HG03045 (cell line): ENCODE data around the gene SLC17A1.
"Not testable (repeated sequence)": the region's sequence is repeated elsewhere in the genome, so short reads cannot be mapped to it uniquely, and the experiment has no call there.

Experiments
- ATAC-seq: cut with Tn5 transposase; IDR thresholded peaks from one replicate; pipeline ENCODE4 v1.9.1; 2021; ENCODE audit warnings: mild to moderate bottlenecking, moderate library complexity; ENCODE audit not compliant: unreplicated experiment

The SLC17A1 gene

DNA sequence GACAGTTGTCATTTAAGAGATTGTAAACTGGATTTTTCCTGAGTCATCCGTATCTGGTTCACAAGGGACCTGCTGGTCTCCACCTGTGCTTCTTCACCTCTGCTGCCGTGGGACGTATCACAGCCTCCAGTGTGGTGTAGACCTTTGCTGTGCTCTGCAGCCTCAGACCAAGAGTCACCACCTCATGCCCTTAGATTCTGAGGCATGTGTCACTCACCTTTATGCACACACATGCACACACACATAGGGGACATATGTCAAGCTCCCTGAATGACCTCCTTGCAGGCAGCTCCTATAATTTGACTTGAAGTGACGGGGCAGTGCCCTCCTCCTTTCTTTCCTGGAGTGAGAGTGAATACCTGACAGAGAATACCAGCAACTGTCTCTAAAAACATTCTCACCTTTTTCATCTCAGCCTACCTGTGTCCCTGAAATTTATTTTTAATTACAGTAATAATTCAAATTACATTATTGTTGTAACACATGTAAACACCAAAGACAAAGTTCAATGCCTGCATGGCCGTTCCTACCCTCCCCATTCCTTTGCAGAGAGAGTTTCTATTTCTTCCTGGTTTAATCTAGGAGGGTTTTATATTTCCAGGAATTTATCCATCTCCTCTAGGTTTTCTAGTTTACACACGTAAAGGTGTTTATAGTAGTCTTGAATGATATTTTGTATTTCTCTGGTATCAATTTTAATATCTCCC lies 73.8 kb downstream of the SLC17A1 start:
- no peak for ATAC-seq

DNA sequence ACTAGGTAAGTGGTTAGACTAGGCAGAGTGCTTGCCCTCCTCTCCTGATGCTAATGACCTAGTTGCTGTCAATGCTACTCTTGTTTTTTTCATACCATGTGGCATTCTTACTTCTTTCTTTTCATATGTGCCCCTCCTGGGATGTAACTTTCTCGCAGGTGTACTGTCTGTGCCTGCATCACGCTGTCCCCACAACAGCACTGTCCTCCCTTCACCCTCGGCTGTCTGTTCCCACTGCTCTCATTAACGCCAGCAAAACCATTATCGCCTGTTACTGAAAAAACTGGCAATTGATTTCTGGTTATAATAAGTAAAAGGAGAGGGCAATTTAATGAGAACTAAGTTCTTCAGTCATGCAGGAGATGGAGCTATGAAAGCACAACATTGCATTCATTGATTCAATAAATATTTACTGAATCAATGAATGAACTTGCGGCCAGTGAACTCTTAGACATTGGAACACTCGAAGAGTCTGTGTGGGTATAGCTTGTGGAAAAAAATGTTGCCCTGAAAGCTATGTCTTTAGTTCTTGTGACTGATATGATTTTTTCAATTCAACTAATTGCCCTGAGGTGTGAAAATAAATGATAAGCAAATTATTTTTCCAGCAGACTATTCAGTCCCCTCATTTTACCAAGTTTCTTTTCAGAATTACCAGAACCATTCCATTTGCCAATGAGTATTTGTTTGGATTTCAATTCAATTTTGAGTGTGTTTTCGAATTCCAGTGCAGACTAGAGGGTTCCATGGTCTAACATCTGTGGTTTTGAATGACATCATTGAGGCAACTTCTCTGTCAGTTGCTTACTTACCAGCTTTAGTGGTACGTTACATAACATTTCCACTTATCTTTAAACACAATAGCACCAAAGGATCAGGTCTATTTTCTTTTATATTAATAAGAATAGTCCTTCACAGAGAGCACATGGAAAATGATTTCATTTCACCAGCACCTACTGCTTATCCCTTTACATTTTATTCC lies 75.2 kb downstream of the SLC17A1 start:
- ATAC-seq: no peak

DNA sequence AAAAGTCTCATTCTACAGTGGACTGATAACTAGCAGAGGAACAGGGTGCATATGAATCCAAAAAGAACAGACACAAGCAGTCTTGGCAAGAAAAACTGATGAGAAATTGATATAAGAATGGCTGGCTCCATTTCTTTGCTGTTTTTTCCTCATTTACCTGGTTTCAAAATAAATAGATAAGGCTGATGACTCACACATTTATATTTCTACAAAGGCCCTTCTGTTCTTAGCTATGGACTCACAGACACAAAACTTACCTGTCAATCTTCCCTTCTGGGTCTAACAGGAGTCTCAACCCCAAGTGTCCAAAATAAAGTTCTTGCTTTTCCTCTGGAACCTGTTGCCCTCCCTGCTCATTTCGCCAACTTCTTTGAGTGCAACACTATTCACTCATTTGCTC lies 76.4 kb downstream of the SLC17A1 start:
- no peak for ATAC-seq

- ATAC-seq: no peak
Measured at GRCh38 chr6:25754535-25754934, 77.3 kb downstream of the SLC17A1 start, which contains the start of gene SLC17A4. Gene SLC17A4, plus strand, starts transcription at chr6:25754742. Its CDS starts 7,221 bp downstream, at chr6:25761963.

- ATAC-seq: no peak
Measured at GRCh38 chr6:25753079-25753478, 78.8 kb downstream of the SLC17A1 start.

- no peak for ATAC-seq
Measured at GRCh38 chr6:25750906-25751305, 80.9 kb downstream of the SLC17A1 start.

- ATAC-seq: no peak
Measured at GRCh38 chr6:25749837-25750236, 82.0 kb downstream of the SLC17A1 start.

- ATAC-seq: not testable (repeated sequence)
Measured at GRCh38 chr6:25748601-25749517, 83.0 kb downstream of the SLC17A1 start.

DNA sequence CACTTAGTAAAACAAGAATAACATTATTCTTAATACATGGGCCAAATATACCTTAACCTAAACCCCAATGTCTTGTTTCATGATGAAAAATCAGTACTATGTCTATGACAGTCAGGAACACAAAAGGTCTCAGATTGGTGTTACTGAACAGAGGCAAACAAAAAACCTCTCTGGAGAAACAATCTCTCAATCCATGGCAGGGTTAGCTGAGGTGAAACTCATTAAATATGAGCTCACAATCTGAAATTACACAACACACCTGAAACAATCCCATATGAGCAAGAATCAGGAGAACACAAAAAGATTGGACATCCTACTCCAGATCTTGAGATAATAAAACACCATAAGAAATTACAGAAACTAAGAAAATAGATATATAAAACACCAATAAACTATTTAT lies 83.8 kb downstream of the SLC17A1 start:
- no peak for ATAC-seq

DNA sequence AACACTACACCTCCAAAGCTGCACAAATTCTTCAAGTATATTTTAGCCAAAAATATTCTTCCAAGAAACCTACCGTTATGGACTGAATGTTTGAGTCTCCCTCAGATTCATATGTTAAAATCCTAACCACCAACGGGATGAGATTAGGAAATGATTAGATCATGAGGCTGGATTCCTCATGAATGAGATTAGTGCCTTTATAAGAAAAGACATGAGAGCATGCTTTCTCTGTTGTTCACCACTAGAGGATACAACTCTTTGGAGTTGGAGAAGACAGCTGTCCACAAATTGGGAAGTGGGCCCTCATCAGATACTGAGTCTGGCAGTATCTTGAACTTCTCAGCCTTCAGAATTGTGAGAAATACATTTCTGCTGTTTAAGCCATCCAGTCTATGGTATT lies 84.4 kb downstream of the SLC17A1 start:
- ATAC-seq: no peak

DNA sequence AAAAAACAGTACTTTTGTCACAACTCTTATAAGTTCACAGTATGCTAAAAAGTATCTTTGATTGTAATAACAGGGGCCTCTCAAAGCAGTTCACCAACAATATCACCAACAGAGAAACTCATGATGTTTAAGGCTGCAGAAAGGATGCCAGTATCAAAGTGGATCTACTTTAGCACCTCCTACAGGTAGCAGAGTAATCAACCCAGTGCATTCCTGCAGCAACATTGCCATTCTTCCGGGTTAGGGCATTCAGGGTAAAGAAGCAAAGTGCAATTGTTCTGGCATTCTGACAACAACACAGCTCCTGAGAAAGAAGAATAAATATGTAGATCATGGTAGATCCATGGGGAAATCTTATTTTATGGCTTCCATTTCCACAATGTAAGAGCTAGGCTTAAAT lies 84.9 kb downstream of the SLC17A1 start:
- ATAC-seq: no peak

GRCh38 chr6:25745836-25746235 lies 86.0 kb downstream of the SLC17A1 start:
- ATAC-seq: no peak

GRCh38 chr6:25743868-25744267 lies 88.0 kb downstream of the SLC17A1 start:
- no peak for ATAC-seq

DNA sequence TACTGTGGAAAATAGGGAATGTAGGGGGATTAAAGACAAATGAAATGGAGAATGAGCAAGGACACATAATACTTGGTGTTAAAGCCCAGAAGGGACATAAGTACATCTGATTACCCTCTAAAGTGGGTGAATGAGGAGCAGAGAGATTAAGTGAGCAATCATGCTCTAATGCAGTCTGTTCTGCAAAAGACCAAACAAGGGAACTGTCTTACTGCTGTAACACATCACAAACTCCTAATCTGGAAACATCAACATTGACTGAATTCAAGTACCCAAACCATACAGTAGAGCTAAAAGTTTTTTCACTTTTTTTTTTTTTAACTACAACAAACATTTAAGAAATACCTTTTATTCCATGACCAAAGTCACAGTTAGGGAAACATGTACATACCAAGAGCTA lies 96.6 kb downstream of the SLC17A1 start:
- no peak for ATAC-seq
